ENCODE measurements around the gene MRGPRX4. TPM values are rescaled to one million over a fixed set of nuclear protein-coding genes. Genes with fewer than 3 reads are reported as not detected.
"Not testable (repeated sequence)": the region's sequence is repeated elsewhere in the genome, so short reads cannot be mapped to it uniquely, and the experiment has no call there.

MRGPRX4 gene
- polyA plus RNA-seq (2013, experiment 1 of 2) = not detected
- not detected for polyA plus RNA-seq (2013, experiment 2 of 2)

GRCh38 chr11:18172666-18173065, at the start of gene MRGPRX4:
Gene MRGPRX4, plus strand, starts transcription at chr11:18172837. Its CDS starts 420 bp downstream, at chr11:18173257.
- no peak within 1 kb of the TSS for H2AK5ac ChIP-seq (ENCODE audit: low read length, severe bottlenecking)
- no peak within 1 kb of the TSS for H3K27ac ChIP-seq (ENCODE audit: low read length, poor library complexity, severe bottlenecking)
- H3K4me3 ChIP-seq (ENCODE audit: insufficient read depth in 1 of 2, low read depth in 1 of 2, low read length in 2 of 2) = no peak within 1 kb of the TSS
- WGBS = 84% methylated on average over 3 of the region's 3 CpGs
- H3K23ac ChIP-seq (ENCODE audit: low read length in 2 of 2) = no peak within 1 kb of the TSS
- no peak within 1 kb of the TSS for H3K9ac ChIP-seq (ENCODE audit: low read length)
- H2BK5ac ChIP-seq (ENCODE audit: low read depth, low read length, poor library complexity, severe bottlenecking) = no peak within 1 kb of the TSS
- H3K4me1 ChIP-seq (ENCODE audit: control insufficient read depth, insufficient read depth, low read depth, low read length) = no peaks in the 10 kb centered on the region
- no peak within 1 kb of the TSS for H2BK120ac ChIP-seq (ENCODE audit: low read depth, low read length)
- no peak within 1 kb of the TSS for H2AFZ ChIP-seq (ENCODE audit: low read depth, low read length)
- no peak for DNase-seq
- H4K91ac ChIP-seq (ENCODE audit: low read length) = no peak within 1 kb of the TSS
- H2BK12ac ChIP-seq (ENCODE audit: low read length in 2 of 2) = no peak within 1 kb of the TSS
- no peak within 1 kb of the TSS for H3K14ac ChIP-seq (ENCODE audit: low read length in 2 of 2)
- H3K4ac ChIP-seq (ENCODE audit: low read depth in 1 of 2, low read length in 2 of 2) = no peak within 1 kb of the TSS
- no peak within 1 kb of the TSS for H3K4me2 ChIP-seq (ENCODE audit: low read length, poor library complexity, severe bottlenecking)
- peaks cover 21 to 69% of the 10 kb centered on the region in 2 experiments for H3K27me3 ChIP-seq (ENCODE audit: control insufficient read depth in 1 of 2, insufficient read depth in 1 of 2, low read length in 2 of 2)
- H3K36me3 ChIP-seq (ENCODE audit: control insufficient read depth in 1 of 2, insufficient read depth in 2 of 2, low read depth in 1 of 2, low read length in 2 of 2) = no peaks in the 10 kb centered on the region
- H3K18ac ChIP-seq (ENCODE audit: low read depth in 1 of 2, low read length in 2 of 2) = no peak within 1 kb of the TSS
- no peak within 1 kb of the TSS for H4K8ac ChIP-seq (ENCODE audit: low read length)
- no peaks in the 10 kb centered on the region for H3K79me1 ChIP-seq (replicated peaks; ENCODE audit: low read length, poor library complexity, severe bottlenecking)
- H3K9me3 ChIP-seq (ENCODE audit: control insufficient read depth, low read length) = no peaks in the 10 kb centered on the region
- no peak within 1 kb of the TSS for H2BK15ac ChIP-seq (ENCODE audit: low read depth, poor library complexity, severe bottlenecking)

- DNase-seq; H3K9ac ChIP-seq (ENCODE audit: low read length); H3K4ac ChIP-seq (ENCODE audit: low read depth in 1 of 2, low read length in 2 of 2); H2BK12ac ChIP-seq (ENCODE audit: low read length in 2 of 2); H3K23ac ChIP-seq (ENCODE audit: low read length in 2 of 2); H3K14ac ChIP-seq (ENCODE audit: low read length in 2 of 2); H3K36me3 ChIP-seq (ENCODE audit: control insufficient read depth in 1 of 2, insufficient read depth in 2 of 2, low read depth in 1 of 2, low read length in 2 of 2); H3K4me2 ChIP-seq (ENCODE audit: low read length, poor library complexity, severe bottlenecking); H2BK15ac ChIP-seq (ENCODE audit: low read depth, poor library complexity, severe bottlenecking); H2BK5ac ChIP-seq (ENCODE audit: low read depth, low read length, poor library complexity, severe bottlenecking); H3K4me3 ChIP-seq (ENCODE audit: insufficient read depth in 1 of 2, low read depth in 1 of 2, low read length in 2 of 2); H2AK5ac ChIP-seq (ENCODE audit: low read length, severe bottlenecking); H3K18ac ChIP-seq (ENCODE audit: low read depth in 1 of 2, low read length in 2 of 2); H3K4me1 ChIP-seq (ENCODE audit: control insufficient read depth, insufficient read depth, low read depth, low read length); H3K79me1 ChIP-seq (replicated peaks; ENCODE audit: low read length, poor library complexity, severe bottlenecking); H4K91ac ChIP-seq (ENCODE audit: low read length); H3K27ac ChIP-seq (ENCODE audit: low read length, poor library complexity, severe bottlenecking); H2AFZ ChIP-seq (ENCODE audit: low read depth, low read length); H2BK120ac ChIP-seq (ENCODE audit: low read depth, low read length); H3K9me3 ChIP-seq (ENCODE audit: control insufficient read depth, low read length); H4K8ac ChIP-seq (ENCODE audit: low read length): not testable (repeated sequence)
- H3K27me3 ChIP-seq (ENCODE audit: control insufficient read depth in 1 of 2, insufficient read depth in 1 of 2, low read length in 2 of 2) = peaks cover 11 to 28% of the 10 kb centered on the region in 2 experiments
- 92% methylated on average over 3 of the region's 4 CpGs for WGBS
Observed at GRCh38 chr11:18131115-18131514, 41.5 kb upstream of the MRGPRX4 start.

DNA sequence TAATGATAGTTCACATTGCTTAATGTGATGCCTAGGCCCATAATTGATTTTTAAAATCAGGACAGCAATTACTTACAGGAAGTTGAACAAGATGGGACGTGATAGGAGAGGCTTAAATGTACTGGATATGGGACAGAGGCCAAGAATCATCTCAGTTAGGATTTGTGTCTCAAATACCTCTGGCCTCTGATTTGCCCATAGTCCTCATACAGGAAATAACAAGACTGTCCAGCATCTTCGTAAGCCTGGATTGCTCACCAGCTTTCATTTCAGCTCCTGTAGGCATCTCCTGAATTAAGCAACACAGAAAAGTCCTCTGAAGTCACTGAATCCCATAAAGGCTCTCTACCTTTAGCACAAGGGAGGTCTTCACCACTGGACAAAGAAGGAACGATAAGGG, 40.3 kb upstream of the MRGPRX4 start, which contains the start of gene MRGPRX3:
Gene MRGPRX3 (plus strand): TSS at position 231 of the 400 bp plus-strand sequence. CDS start 4,632 bp downstream, outside the sequence.
- Histone ChIP-seq H2AFZ (ENCODE audit: low read depth, low read length) (no peak within 1 kb of the TSS), H3K4me1 (ENCODE audit: control insufficient read depth, insufficient read depth, low read depth, low read length) (no peaks in the 10 kb centered on the region), H3K18ac (ENCODE audit: low read depth in 1 of 2, low read length in 2 of 2) (no peak within 1 kb of the TSS), H3K36me3 (ENCODE audit: control insufficient read depth in 1 of 2, insufficient read depth in 2 of 2, low read depth in 1 of 2, low read length in 2 of 2) (no peaks in the 10 kb centered on the region), H3K4ac (ENCODE audit: low read depth in 1 of 2, low read length in 2 of 2) (no peak within 1 kb of the TSS), H3K9ac (ENCODE audit: low read length) (no peak within 1 kb of the TSS), H3K27ac (ENCODE audit: low read length, poor library complexity, severe bottlenecking) (no peak within 1 kb of the TSS), H3K27me3 (ENCODE audit: control insufficient read depth in 1 of 2, insufficient read depth in 1 of 2, low read length in 2 of 2) (peaks cover 11 to 28% of the 10 kb centered on the region in 2 experiments), H2BK12ac (ENCODE audit: low read length in 2 of 2) (no peak within 1 kb of the TSS), H2BK120ac (ENCODE audit: low read depth, low read length) (no peak within 1 kb of the TSS), H3K4me3 (ENCODE audit: insufficient read depth in 1 of 2, low read depth in 1 of 2, low read length in 2 of 2) (no peak within 1 kb of the TSS), H2BK15ac (ENCODE audit: low read depth, poor library complexity, severe bottlenecking) (no peak within 1 kb of the TSS), H3K14ac (ENCODE audit: low read length in 2 of 2) (no peak within 1 kb of the TSS), H2AK5ac (ENCODE audit: low read length, severe bottlenecking) (no peak within 1 kb of the TSS), H2BK5ac (ENCODE audit: low read depth, low read length, poor library complexity, severe bottlenecking) (no peak within 1 kb of the TSS), H3K23ac (ENCODE audit: low read length in 2 of 2) (no peak within 1 kb of the TSS), H3K9me3 (ENCODE audit: control insufficient read depth, low read length) (no peaks in the 10 kb centered on the region), H4K91ac (ENCODE audit: low read length) (no peak within 1 kb of the TSS), H3K4me2 (ENCODE audit: low read length, poor library complexity, severe bottlenecking) (no peak within 1 kb of the TSS), H3K79me1 (replicated peaks; ENCODE audit: low read length, poor library complexity, severe bottlenecking) (no peaks in the 10 kb centered on the region), H4K8ac (ENCODE audit: low read length) (no peak within 1 kb of the TSS)
- DNase-seq = no peak
- 65% methylated on average over 3 of the region's 3 CpGs for WGBS

DNA sequence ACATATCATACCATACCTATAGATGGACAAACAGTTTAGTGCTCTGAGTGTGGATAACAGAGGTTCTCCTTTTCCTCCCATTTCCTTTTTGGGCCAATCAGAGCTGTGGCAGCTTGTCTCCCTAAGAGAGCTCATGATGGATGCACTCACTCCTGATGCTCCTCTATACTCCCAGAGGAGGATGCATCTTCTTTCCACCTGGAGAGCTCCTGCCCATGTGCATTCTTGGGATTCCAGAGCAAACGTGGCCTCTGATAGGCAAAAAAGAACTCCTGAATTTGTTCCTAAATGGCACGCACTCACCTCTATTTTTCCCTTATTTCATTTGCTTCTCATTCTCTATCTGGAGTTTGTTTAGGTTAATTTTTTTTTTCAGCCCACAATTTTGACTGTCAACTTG, 37.3 kb upstream of the MRGPRX4 start:
- Histone ChIP-seq H3K79me1 (replicated peaks; ENCODE audit: low read length, poor library complexity, severe bottlenecking) (no peaks in the 10 kb centered on the region), H3K36me3 (ENCODE audit: control insufficient read depth in 1 of 2, insufficient read depth in 2 of 2, low read depth in 1 of 2, low read length in 2 of 2) (no peaks in the 10 kb centered on the region), H3K23ac (ENCODE audit: low read length in 2 of 2) (no peak overlapping the region), H2AFZ (ENCODE audit: low read depth, low read length) (no peak overlapping the region), H2AK5ac (ENCODE audit: low read length, severe bottlenecking) (no peak overlapping the region), H3K9me3 (ENCODE audit: control insufficient read depth, low read length) (no peaks in the 10 kb centered on the region), H3K18ac (ENCODE audit: low read depth in 1 of 2, low read length in 2 of 2) (no peak overlapping the region), H3K4me2 (ENCODE audit: low read length, poor library complexity, severe bottlenecking) (no peak overlapping the region), H3K4ac (ENCODE audit: low read depth in 1 of 2, low read length in 2 of 2) (no peak overlapping the region), H2BK5ac (ENCODE audit: low read depth, low read length, poor library complexity, severe bottlenecking) (no peak overlapping the region), H3K9ac (ENCODE audit: low read length) (no peak overlapping the region), H3K4me3 (ENCODE audit: insufficient read depth in 1 of 2, low read depth in 1 of 2, low read length in 2 of 2) (no peak overlapping the region), H4K91ac (ENCODE audit: low read length) (no peak overlapping the region), H3K27me3 (ENCODE audit: control insufficient read depth in 1 of 2, insufficient read depth in 1 of 2, low read length in 2 of 2) (peaks cover 13 to 45% of the 10 kb centered on the region in 2 experiments), H2BK120ac (ENCODE audit: low read depth, low read length) (no peak overlapping the region), H2BK12ac (ENCODE audit: low read length in 2 of 2) (no peak overlapping the region), H3K27ac (ENCODE audit: low read length, poor library complexity, severe bottlenecking) (no peak overlapping the region), H3K14ac (ENCODE audit: low read length in 2 of 2) (no peak overlapping the region), H2BK15ac (ENCODE audit: low read depth, poor library complexity, severe bottlenecking) (no peak overlapping the region), H3K4me1 (ENCODE audit: control insufficient read depth, insufficient read depth, low read depth, low read length) (no peaks in the 10 kb centered on the region), H4K8ac (ENCODE audit: low read length) (no peak overlapping the region)
- DNase-seq = no peak
- WGBS = 50% methylated on average over 2 of the region's 2 CpGs

All from mesenchymal stem cell (in vitro differentiated cells and primary cell).